Measurements from ENCODE around the gene NRBF2. TPM values are rescaled to one million over a fixed set of nuclear protein-coding genes. Genes with fewer than 3 reads are reported as not detected.

Gene NRBF2
- total RNA-seq, 2 donors from 2014 or later, result 15.4 to 15.8 TPM

DNA sequence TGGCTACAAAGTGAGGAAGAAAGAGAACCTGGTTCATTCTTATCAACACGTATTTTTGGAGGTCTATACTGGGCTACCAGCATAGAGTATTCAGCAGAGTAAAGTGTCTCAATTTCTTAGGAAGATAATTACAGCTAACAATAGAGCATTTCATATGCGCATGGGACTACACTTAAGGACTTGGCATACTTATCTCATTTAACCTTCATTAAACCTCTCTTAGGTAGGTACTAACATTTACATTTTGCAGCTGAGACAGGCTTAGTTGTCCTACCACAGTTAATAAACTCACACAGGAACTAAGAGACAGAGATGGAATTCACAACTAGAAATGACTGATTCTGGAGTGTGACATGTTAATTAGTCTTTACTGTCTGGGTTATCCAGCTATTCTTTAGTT lies 66.6 kb downstream of the NRBF2 start:
- no peak for DNase-seq (ENCODE audit: low spot score)
- intact Hi-C loops (cut with DNase I), result loop anchor here in 1 of 2 donors (2.0 kb wide), 1 partner anchor 397 kb away; no protein-coding TSS in a partner anchor

DNA sequence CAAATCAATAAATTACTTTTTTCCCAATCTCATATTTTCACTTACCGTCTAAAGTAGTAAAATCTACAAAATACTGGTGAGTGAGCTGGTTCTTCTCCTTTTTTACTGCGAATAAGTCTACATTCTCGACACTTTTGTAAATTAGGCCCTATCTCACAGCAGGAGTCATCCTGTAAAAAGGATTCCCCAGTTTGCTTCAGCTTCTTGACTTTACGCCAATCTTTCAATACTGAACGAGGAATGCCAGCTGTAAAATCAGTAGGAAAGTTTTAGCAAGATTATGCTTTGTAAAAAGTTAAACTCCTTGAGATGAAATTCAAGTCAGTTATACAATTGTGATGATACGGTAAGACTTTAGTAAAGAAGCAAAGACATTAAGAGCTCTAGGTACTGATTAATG lies 67.3 kb downstream of the NRBF2 start:
- intact Hi-C loops (cut with DNase I), result loop anchor here in 1 of 2 donors (2.0 kb wide), 1 partner anchor 396 kb away; no protein-coding TSS in a partner anchor

DNA sequence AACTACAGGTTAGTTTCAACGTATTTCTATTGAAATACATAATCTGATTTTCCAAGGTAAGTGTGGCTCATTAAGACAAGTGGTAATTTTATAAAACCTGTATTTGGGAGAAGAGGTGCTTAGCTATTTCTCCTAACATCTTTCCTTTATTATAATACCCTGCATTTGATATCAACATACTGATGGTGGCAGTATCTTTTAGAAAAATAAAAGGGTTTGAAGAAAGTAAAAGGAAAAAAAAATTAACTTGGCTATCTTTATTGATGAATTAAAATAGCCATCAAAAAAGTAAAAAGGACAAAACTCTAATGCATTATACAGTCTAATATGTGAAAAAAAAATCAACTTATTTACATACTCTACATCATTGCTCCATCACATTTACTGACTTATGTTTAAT lies 68.0 kb downstream of the NRBF2 start:
- DNase-seq (ENCODE audit: low spot score), result no peak
- intact Hi-C loops (cut with DNase I), result loop anchor here in 1 of 2 donors (2.0 kb wide), 1 partner anchor 396 kb away; no protein-coding TSS in a partner anchor

More for the DNA sequence above, 67.3 kb downstream of the NRBF2 start:
- no peak for DNase-seq (ENCODE audit: low spot score)
